Measurements from ENCODE around the gene TDRD10. TPM values are rescaled to one million over a fixed set of nuclear protein-coding genes. Genes with fewer than 3 reads are reported as not detected.

The TDRD10 gene
- total RNA-seq, 1 donor from 2014 or later, result 27.8 TPM

GRCh38 chr1:154565876-154566275 lies 63.9 kb downstream of the TDRD10 start:
- no peak for DNase-seq (ENCODE audit: low spot score)
- Mint-ChIP-seq H3K4me1 (ENCODE audit: unreplicated experiment) (peaks cover 3% of the 10 kb centered on the region), H3K27ac (ENCODE audit: unreplicated experiment) (no peak overlapping the region), H3K36me3 (ENCODE audit: low read depth, unreplicated experiment) (no peaks in the 10 kb centered on the region), H3K9me3 (ENCODE audit: unreplicated experiment) (no peaks in the 10 kb centered on the region), H3K4me3 (ENCODE audit: unreplicated experiment) (no peak overlapping the region), H3K27me3 (ENCODE audit: unreplicated experiment) (peaks cover 2% of the 10 kb centered on the region)
- no peak for TF ChIP-seq CTCF (IDR thresholded peaks at IDR 0.05; ENCODE audit: unreplicated experiment)

DNA sequence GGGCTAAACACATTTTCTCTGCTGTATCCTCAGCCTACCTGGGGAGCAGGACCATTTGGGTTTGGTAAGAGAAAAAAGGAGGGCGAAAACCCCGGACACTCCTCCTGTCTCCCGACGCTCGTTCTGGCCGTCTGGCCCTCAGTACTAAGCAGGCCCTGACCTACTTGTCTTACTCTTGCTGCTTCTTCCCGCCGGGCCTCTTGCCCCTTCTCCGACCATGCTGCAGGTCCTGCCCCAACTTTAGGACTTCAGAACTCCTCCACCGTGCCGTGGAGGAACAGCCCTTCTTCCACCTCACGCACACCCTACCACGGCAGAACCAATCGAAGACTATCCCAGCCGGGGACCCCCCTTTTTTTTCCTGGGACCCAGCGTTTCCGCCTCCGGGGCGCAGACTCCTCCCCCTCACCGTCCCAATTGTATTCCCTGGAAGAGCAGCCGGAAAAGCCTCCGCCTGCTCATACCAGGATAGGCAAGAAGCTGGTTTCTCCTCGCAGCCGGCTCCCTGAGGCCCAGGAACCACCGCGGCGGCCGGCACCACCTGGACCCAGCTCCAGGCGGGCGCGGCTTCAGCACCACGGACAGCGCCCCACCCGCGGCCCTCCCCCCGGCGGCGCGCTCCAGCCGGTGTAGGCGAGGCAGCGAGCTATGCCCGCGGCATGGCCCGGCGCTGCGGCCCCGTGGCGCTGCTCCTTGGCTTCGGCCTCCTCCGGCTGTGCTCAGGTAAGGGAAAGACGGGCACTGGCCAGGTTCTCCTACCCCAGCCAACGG lies 65.6 kb downstream of the TDRD10 start, which contains the start of gene CHRNB2:
TSS of gene CHRNB2 (plus strand) at position 393 of the 771 bp plus-strand sequence. CDS start at position 660, 267 bp downstream.
- peak within 1 kb of the TSS; percentile 30 for H3K27ac Mint-ChIP-seq (ENCODE audit: unreplicated experiment)
- peaks cover 4% of the 10 kb centered on the region for H3K36me3 Mint-ChIP-seq (ENCODE audit: low read depth, unreplicated experiment)
- TF ChIP-seq CTCF (IDR thresholded peaks at IDR 0.05; ENCODE audit: unreplicated experiment), result no peak
- peaks cover 3% of the 10 kb centered on the region for H3K4me1 Mint-ChIP-seq (ENCODE audit: unreplicated experiment)
- H3K4me3 Mint-ChIP-seq (ENCODE audit: unreplicated experiment), result peak within 1 kb of the TSS; percentile 82
- DNase-seq (ENCODE audit: low spot score), result peak; percentile 88
- no peaks in the 10 kb centered on the region for H3K9me3 Mint-ChIP-seq (ENCODE audit: unreplicated experiment)
- H3K27me3 Mint-ChIP-seq (ENCODE audit: unreplicated experiment), result peaks cover 5% of the 10 kb centered on the region

GRCh38 chr1:154568157-154568815 lies 66.3 kb downstream of the TDRD10 start:
- TF ChIP-seq CTCF (IDR thresholded peaks at IDR 0.05; ENCODE audit: unreplicated experiment), result no peak
- Mint-ChIP-seq H3K27ac (ENCODE audit: unreplicated experiment) (no peak overlapping the region), H3K4me1 (ENCODE audit: unreplicated experiment) (peaks cover 3% of the 10 kb centered on the region), H3K36me3 (ENCODE audit: low read depth, unreplicated experiment) (peaks cover 4% of the 10 kb centered on the region), H3K9me3 (ENCODE audit: unreplicated experiment) (no peaks in the 10 kb centered on the region), H3K27me3 (ENCODE audit: unreplicated experiment) (peaks cover 5% of the 10 kb centered on the region), H3K4me3 (ENCODE audit: unreplicated experiment) (peak overlapping the region; percentile 21)
- no peak for DNase-seq (ENCODE audit: low spot score)

DNA sequence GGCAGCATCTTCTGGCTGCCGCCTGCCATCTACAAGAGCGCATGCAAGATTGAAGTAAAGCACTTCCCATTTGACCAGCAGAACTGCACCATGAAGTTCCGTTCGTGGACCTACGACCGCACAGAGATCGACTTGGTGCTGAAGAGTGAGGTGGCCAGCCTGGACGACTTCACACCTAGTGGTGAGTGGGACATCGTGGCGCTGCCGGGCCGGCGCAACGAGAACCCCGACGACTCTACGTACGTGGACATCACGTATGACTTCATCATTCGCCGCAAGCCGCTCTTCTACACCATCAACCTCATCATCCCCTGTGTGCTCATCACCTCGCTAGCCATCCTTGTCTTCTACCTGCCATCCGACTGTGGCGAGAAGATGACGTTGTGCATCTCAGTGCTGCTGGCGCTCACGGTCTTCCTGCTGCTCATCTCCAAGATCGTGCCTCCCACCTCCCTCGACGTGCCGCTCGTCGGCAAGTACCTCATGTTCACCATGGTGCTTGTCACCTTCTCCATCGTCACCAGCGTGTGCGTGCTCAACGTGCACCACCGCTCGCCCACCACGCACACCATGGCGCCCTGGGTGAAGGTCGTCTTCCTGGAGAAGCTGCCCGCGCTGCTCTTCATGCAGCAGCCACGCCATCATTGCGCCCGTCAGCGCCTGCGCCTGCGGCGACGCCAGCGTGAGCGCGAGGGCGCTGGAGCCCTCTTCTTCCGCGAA lies 69.4 kb downstream of the TDRD10 start:
- no peaks in the 10 kb centered on the region for H3K9me3 Mint-ChIP-seq (ENCODE audit: unreplicated experiment)
- peaks cover 3% of the 10 kb centered on the region for H3K4me1 Mint-ChIP-seq (ENCODE audit: unreplicated experiment)
- peak overlapping the region; percentile 67 for H3K4me3 Mint-ChIP-seq (ENCODE audit: unreplicated experiment)
- H3K27me3 Mint-ChIP-seq (ENCODE audit: unreplicated experiment), result peaks cover 5% of the 10 kb centered on the region
- TF ChIP-seq CTCF (IDR thresholded peaks at IDR 0.05; ENCODE audit: unreplicated experiment), result no peak
- no peak for DNase-seq (ENCODE audit: low spot score)
- peak overlapping the region; percentile 67 for H3K27ac Mint-ChIP-seq (ENCODE audit: unreplicated experiment)
- H3K36me3 Mint-ChIP-seq (ENCODE audit: low read depth, unreplicated experiment), result peaks cover 4% of the 10 kb centered on the region

Data from endothelial cell (in vitro differentiated cells).